Kidney (tissue), 14 donors: ENCODE measurements around the gene TMEM129. TPM values are rescaled to one million over a fixed set of nuclear protein-coding genes. Genes with fewer than 3 reads are reported as not detected.

Experiments
- DNase-seq, 5 donors: peaks; one replicate each; pipeline ENCODE4 v3.0.0-alpha.2; 2013 to 2020
- FAIRE-seq: peaks from 2 replicates; lab custom pipeline; 2012; peaks lifted over from hg19 to GRCh38; lab: Jason Lieb, UNC
- H3K27ac ChIP-seq, 2 donors: one replicate each; pipeline ENCODE4 v1.7.0; 2013; ENCODE audit warnings: low read depth in 2 of 2, low read length in 2 of 2, inconsistent platforms in 1 of 2
- H3K27me3 ChIP-seq: one replicate; pipeline ENCODE4 v1.7.1; 2013; ENCODE audit warnings: low read length, inconsistent platforms; ENCODE audit not compliant: control insufficient read depth, insufficient read depth
- H3K36me3 ChIP-seq, 3 donors: one replicate each; pipeline versions ENCODE4 v1.7.0 to v1.7.1; 2013; ENCODE audit warnings: low read length in 3 of 3, control low read depth in 1 of 3, inconsistent platforms in 1 of 3; ENCODE audit not compliant: insufficient read depth in 3 of 3, control insufficient read depth in 2 of 3
- H3K4me1 ChIP-seq, 3 donors: one replicate each; pipeline versions ENCODE4 v1.7.0 to v1.7.1; 2013; ENCODE audit warnings: low read length in 3 of 3, inconsistent platforms in 1 of 3, low read depth in 1 of 3; ENCODE audit not compliant: control insufficient read depth in 2 of 3, insufficient read depth in 2 of 3
- H3K4me3 ChIP-seq, 3 donors: one replicate each; pipeline versions ENCODE4 v1.7.0 to v1.8.1; 2013; ENCODE audit warnings: low read length in 3 of 3, control low read depth in 1 of 3, inconsistent platforms in 1 of 3
- H3K9ac ChIP-seq, 3 donors: one replicate each; pipeline versions ENCODE4 v1.7.0 to v1.7.1; 2013; ENCODE audit warnings: low read length in 3 of 3, control low read depth in 1 of 3, inconsistent platforms in 1 of 3
- H3K9me3 ChIP-seq, 3 donors: one replicate each; pipeline versions ENCODE4 v1.7.0 to v1.7.1; 2013; ENCODE audit warnings: low read length in 3 of 3, control low read depth in 1 of 3, inconsistent platforms in 1 of 3; ENCODE audit not compliant: control insufficient read depth in 2 of 3, insufficient read depth in 1 of 3
- intact Hi-C: fragments of 100-400 bp; cut with DNase I; formaldehyde crosslinking; loops from one replicate; pipeline ENCODE4 v1.11.1; 2022
- polyA plus RNA-seq: library from polyadenylated mRNA; stranded (reverse); fragments of 350-450 nt; fragmentation: Illumina TruSeq; extraction: RNeasy Lipid Tissue Mini Kit (QIAGEN cat#74804); gene quantifications from one replicate; pipeline ENCODE4 v1.2.3, GENCODE V29; 2014; ENCODE audit warnings: low read depth, low replicate concordance; ENCODE audit not compliant: insufficient read depth
- total RNA-seq: library from RNA; stranded (reverse); fragmentation: NEBNext Ultra II Directional; extraction: Animal tissue kit (Norgen Biotek cat#: 25700); gene quantifications from one replicate; pipeline ENCODE4 v1.2.1, GENCODE V29; 2021
- TF ChIP-seq, protein P1 (sequence below): IDR thresholded peaks from 3 replicates; pipeline ENCODE4 v1.5.1; 2012; ENCODE audit warnings: mild to moderate bottlenecking, moderate library complexity, borderline replicate concordance; ENCODE audit not compliant: insufficient read depth; ENCODE audit errors: extremely low read depth
- donor health status: control.
- donor health status: control.
- donor health status: control.
- donor health status: control.
- donor health status: control.
- donor health status: DM: yes; HTN: yes; CAD: no.
- donor health status: Normal renal cell carcinoma (clear cell type).

TMEM129 gene
- total and polyA plus RNA-seq, 2 donors from 2014 or later: 48.2 to 60.0 TPM

GRCh38 chr4:1758306-1759121, 37.4 kb upstream of the TMEM129 start:
- Histone ChIP-seq H3K9me3 (no peaks in the 10 kb centered on the region), H3K4me1 (no peaks in the 10 kb centered on the region), H3K4me3 (no peak overlapping the region), H3K27ac (no peak overlapping the region), H3K36me3 (no peaks in the 10 kb centered on the region), H3K9ac (no peak overlapping the region), H3K27me3 (no peaks in the 10 kb centered on the region)
- DNase-seq: no peak
- TF ChIP-seq, protein P1, sequence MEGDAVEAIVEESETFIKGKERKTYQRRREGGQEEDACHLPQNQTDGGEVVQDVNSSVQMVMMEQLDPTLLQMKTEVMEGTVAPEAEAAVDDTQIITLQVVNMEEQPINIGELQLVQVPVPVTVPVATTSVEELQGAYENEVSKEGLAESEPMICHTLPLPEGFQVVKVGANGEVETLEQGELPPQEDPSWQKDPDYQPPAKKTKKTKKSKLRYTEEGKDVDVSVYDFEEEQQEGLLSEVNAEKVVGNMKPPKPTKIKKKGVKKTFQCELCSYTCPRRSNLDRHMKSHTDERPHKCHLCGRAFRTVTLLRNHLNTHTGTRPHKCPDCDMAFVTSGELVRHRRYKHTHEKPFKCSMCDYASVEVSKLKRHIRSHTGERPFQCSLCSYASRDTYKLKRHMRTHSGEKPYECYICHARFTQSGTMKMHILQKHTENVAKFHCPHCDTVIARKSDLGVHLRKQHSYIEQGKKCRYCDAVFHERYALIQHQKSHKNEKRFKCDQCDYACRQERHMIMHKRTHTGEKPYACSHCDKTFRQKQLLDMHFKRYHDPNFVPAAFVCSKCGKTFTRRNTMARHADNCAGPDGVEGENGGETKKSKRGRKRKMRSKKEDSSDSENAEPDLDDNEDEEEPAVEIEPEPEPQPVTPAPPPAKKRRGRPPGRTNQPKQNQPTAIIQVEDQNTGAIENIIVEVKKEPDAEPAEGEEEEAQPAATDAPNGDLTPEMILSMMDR: no peak
- intact Hi-C loops: no loop called here
- FAIRE-seq: no peak

DNA sequence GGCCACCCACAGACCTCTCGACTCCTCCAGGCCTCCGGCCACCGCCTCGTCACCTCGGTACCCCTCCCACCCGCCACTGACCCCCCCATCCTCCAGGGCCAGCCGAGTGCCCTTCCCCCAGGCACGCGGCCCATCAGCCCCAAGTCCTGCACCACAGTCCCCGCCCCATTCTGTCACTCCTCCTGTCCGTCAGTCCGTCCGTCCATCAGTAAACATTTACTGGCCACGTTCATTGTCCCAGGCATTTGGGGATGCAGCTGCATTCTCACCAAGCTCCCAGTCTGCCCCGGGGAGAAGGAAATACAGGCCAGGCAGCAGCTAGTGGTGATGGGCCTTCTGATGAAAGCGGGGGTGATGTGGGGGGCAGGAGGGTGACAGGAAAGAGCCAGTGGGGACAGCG, 36.7 kb upstream of the TMEM129 start:
- no peak for DNase-seq
- Histone ChIP-seq H3K4me3 (no peak overlapping the region), H3K36me3 (no peaks in the 10 kb centered on the region), H3K9ac (no peak overlapping the region), H3K27me3 (no peaks in the 10 kb centered on the region), H3K9me3 (no peaks in the 10 kb centered on the region), H3K27ac (no peak overlapping the region), H3K4me1 (no peaks in the 10 kb centered on the region)
- TF ChIP-seq, protein P1: no peak
- no peak for FAIRE-seq
- intact Hi-C loops: no loop called here

DNA sequence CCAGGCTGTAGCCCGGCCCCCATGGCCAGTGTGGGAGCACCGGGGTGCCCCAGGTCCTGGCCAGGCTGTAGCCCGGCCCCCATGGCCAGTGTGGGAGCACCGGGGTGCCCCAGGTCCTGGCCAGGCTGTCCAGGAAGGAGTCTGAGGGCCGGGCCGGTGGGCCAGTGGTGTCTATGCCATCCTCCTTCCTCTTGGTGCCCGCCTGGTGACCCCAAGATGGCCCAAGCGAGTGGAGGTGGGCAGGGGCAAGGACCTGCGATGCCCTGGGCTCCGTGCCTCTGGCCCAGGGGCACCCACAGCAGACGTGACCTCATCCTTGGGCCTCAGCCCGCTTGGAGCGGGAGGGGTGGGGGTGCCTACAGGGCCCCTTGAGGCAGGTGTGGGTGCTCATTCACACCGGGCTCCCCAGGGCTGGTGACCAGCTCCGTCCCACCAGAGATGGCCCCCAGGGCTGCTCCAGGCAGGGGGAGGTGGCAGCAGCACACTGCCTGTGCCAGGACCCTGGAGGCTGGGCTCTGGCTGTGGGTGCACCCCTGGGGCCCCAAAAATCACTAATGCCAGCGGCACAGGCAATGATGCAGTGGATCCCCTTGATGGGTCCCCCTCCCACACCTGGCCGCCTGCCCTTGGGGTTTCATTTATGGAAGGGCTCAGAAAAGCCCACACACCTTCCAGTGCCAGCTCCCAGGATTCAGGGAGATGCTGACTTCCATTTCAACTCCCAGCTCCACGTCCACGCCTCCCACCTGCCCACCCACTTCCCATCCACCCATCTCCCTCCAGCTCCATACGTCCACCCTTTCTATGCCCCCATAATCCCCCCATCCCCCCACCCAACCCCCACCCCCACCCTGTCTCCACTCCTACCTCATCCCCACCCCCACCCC, 36.0 kb upstream of the TMEM129 start:
- Histone ChIP-seq H3K9me3 (no peaks in the 10 kb centered on the region), H3K27me3 (no peaks in the 10 kb centered on the region), H3K9ac (no peak overlapping the region), H3K4me1 (peaks cover 0 to 2% (median 0%) of the 10 kb centered on the region in 3 donors), H3K36me3 (no peaks in the 10 kb centered on the region), H3K27ac (no peak overlapping the region), H3K4me3 (no peak overlapping the region)
- FAIRE-seq: no peak
- TF ChIP-seq, protein P1: no peak
- DNase-seq: no peak
- intact Hi-C loops: no loop called here
